Activated CD4-positive, CD25-positive, alpha-beta regulatory T cell treated with anti-CD3 and anti-CD28 coated beads, Interleukin-2, amount 50 U/mL, for 72 hours (primary cell): ENCODE results near the gene PABPC3.

Experiments
- DNase-seq: peaks from one replicate; pipeline ENCODE4 v3.0.0; 2021

The PABPC3 gene

DNA sequence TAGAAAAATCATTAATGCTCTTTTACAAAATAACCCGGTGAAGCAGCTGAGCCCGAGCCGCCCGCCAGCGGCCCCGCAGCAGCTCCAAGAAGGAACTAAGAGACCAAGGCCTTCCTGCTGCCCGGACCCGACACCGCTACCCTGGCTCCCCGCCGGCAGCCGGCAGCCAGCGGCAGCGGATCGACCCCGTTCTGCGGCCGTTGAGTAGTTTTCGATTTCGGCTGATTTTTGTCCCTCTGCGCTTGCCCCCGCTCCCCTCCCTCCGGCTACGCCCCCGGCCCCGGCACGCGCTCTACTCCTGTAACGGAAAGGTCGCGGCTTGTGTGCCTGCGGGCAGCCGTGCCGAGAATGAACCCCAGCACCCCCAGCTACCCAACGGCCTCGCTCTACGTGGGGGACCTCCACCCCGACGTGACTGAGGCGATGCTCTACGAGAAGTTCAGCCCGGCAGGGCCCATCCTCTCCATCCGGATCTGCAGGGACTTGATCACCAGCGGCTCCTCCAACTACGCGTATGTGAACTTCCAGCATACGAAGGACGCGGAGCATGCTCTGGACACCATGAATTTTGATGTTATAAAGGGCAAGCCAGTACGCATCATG is at the start of gene PABPC3:
TSS of gene PABPC3 (plus strand) at position 286 of the 603 bp plus-strand sequence. CDS start at position 349, 63 bp downstream.
- DNase-seq = no peak

DNA sequence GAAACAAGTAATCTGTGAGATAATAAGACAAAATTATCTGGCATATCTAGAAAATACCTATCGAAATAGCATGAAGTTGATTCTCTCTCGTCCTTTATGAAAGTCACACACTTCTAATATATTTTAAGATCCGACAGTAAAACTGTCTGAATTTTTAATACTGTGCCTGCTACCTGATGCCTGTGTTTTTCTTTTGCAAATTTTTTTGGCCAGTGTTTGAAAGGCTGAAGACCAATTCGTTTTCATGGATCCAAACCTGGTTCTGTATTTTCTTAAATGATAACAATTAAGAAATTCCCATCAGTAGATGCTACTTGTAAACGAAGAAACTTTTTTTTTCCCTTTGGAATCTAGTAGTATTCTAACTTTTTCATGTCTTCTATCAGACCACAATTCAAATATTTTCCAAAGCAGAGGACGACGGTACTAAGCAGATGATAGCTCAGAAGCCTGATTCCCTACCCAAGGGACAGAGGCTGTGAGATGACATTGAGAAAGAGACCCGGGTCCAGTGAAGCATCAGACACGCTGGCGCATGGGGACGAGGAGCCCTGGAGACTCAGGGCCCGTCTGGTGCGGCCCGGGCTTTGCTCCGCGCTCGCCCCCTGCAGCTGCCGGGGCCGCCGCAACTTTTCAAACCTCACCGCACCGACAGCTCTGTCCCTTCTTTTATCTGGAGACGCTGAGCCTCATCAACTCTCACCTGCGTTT is 49.5 kb upstream of the PABPC3 start:
- DNase-seq = no peak

DNA sequence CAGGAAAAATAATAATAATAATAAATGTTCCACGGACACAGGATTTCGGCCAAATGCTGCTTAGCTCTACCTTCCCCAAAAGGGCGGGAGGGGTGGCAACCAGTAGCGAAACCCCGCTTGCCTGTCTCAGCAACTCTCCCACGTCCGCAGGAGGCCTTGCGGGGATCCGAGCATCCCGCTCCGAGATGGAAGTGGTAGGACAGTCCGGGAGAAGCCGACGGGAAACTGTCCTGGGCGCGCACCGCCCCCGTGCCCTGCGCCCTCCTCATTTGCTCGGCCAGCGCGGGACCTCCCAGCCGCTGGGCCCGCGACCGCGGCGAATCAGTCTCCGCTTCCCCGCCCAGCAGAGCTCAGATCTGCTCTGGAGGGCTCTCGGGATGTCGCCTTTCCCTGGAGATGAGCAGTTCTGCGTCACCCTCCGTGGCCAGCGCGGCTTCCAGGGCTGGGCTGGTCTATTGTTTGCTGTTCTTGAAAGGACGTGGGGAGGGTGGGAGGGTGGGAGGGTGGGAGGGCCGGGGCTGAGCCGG is 48.9 kb upstream of the PABPC3 start:
- DNase-seq = no peak

DNA sequence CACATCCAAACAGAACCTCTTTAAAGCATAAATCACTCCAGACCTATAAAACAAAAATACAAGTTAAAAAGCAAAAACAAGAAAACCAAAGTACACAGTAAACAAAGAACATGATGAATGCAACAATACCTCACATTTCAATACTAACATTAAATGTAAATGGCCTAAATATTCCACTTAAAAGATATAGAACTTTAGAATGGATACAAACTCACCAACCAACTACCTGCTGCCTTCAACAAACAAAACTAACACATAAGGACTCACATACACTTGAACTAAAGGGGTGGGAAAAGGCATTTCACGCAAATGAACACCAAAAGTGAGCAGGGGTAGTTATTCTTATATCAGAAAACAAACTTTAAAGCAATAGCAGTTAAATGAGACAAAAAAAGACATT is 44.9 kb upstream of the PABPC3 start:
- no peak for DNase-seq

DNA sequence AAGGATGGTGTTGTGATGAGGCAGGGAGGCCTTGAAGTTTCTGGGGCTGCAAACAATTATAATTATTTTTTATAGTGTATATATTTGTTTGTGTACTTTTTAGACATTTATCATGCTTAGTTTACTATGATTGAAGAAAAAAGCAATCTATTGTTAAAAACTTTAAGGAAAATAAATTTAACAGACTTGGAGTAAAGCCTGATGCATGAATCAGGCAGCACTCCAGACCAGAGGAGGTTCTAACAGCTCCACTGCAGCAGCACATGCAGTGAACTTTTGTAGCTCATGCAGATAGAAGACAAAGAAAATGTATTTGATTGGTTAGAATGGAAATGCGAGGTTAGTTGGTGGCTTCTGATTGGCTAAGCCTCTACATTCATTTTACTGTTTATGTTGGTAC is 36.8 kb upstream of the PABPC3 start:
- no peak for DNase-seq

DNA sequence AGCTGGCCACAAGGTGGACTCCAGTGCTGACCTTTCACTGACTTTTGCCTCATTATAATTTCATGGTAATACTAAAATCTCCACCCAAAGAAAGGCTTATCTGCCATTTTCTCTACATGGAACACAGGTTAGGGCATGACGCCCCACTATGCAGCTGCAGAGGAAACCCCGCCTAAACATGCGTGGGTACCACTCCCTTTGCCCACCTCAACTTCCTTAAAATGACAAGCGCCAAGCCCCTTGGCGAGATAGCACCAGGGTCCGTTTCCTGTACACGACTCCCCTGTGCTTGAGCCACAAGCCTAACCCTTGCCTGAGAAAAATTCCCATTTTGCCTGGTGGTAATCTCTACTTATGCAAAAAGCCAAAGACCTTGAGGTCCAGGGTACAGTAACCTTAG is 36.0 kb upstream of the PABPC3 start:
- DNase-seq = no peak

DNA sequence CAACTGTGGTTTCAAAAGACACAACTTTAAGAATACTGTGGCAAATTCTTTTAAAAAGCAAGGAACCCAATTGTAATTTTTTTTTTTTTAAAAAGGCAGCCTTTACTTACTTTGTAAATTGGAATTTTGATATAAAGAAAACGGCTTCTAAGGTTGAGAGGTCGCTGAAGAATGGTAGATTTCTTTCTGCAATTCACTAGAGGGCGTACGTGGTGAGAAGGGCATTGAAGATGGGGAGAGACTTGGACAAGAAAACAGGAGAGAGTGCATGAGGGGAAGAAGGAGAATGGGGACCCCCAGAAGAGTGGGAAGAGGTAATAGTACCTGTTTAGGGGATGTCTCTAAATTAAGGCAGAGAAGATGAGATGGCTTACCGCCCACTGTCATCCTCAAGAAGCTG is 33.5 kb upstream of the PABPC3 start:
- DNase-seq = no peak

DNA sequence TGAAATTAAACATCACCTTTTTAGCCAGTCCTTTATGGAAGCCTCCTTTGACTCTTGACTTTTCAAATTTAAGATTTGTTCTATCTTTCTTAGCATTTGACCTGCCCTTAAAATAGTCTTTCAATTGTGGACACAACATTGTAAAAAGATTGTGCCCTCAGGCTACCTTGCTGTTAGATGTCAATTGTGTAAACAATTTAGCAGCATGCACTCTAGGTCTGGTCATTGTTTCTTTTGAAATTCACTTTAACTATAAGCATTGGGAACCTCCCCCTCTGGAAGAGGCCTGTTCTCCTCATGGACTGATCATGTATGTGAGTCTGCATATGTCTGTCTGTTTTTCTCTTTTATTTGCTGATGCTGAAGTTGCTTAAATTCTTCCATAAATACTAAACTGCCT is 31.5 kb upstream of the PABPC3 start:
- no peak for DNase-seq

DNA sequence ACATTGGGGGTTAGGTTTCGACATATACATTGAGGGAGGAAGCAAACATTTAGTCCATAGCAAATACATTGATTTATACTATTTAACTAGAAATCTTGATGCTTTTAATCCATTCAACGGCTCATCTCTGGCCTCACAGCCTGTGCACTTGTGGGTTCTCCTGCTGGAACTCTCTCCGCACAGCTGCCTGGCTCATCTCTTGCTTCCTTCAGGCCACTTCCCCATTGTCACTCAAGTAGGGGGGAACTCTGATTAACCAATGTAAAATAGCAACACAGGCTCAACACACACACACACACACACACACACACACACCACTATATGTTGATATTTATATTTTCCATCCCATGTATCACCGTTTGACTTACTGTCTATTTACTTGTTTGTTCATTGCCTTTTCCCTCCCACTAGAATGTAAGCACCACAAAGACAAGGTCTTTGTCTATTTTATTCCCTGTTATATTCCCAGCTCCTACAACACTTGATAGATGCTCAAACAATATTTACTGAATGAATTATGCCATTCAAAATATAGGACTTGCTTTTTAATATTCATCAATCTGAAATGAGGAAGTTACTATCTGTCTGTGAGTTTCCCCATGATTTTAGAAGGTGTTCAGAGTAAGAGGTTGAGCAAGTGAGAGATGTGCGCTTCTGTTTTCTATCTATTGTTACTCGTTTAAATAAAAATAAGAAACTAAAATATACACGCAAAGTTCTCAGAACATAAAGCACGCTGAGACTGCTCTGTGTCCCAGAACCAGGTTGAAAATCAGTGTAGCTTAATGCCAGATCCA is 29.8 kb upstream of the PABPC3 start:
- no peak for DNase-seq

DNA sequence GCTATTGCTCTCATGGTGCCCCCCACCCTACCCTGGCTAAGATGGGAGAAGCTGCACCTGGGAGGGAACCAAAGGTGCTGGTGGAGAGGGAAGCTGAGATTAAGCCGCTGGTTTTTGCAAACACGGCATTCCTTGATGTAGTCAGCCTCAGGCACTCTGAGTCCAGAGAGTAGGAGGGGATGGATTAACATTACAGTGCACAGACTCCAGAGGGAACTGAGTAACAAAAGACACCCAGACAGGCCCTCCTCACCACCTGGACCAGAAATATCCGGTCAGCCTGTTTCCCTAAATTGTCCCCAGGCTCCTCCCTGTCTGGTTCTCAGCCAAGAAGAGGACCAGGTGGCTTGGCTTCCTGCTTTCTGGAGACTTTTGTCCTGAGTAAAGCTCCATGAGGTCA is 28.9 kb upstream of the PABPC3 start:
- no peak for DNase-seq

DNA sequence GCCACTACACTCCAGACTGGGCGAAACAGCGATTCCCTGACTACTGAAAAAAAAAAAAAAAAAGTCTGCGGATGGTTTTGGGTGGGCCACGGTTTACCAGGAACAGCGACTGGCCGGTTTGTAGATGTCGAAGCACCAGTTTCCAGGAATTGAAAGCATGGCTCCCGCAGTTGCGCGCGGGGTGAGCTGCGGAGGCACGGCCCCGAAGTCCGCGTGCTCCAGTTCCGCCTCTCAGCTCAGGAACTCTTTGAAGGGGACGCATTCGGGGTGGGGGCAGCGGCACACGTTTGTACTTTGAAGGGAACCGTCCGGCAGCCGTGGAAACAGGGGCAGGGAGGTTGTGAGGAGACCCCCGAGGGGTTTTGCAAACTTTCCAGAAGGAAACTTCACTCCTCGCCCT is 27.1 kb upstream of the PABPC3 start:
- no peak for DNase-seq

DNA sequence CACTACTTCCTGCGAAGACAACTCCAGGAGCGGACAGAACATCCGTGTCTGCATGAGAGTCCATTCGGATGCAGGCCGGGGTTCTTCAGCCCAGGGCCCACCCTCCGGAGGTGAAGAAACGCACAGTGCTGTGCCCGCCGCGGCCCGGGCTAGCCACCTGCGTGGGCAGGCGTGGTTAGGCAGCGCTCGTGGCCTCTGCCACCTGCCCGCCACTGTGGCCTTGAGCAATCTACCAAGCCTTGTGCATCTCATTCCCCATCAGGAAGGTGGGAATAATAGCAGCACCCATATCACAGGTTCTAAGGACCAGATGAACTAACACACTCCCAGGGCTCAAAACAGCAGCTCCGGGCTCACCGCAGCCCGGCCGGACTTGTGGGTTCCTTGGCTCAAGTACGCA is 26.7 kb upstream of the PABPC3 start:
- DNase-seq = no peak

DNA sequence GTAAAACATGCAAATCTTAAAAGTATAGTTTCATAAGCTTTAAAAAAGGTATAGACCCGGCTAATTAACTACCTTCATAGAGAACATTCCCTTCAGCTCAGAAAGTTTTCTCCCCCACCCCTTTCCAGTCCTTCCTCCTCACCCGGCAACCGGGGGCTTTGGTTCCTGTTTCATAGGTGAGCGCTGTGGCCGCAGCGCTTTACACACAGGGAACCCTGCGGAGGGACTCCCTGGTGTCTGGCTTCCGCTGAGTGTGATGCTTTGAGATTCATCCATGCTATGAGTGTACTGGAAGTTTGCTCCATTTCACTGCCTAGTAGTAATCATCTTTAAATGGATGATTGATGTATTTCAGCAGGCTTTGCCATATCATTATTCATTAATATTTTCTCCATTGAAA is 26.0 kb upstream of the PABPC3 start:
- no peak for DNase-seq

DNA sequence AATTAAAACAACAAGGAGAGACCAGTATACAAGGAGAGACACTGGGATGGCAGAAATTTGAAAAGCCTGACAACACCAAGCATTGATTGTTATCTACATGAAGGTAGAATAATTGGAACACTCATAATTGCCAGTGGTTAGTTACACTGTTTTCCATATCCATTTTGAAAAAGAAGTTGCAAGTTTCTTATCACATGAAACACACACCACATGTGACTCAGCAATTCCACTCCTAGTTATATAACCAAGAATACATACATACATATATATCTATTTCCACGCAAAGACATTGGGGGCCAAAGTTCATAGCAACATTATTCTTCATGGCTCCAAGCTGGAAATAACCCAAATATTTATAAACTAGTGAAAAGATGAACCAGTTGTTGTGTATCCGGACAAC is 15.2 kb upstream of the PABPC3 start:
- DNase-seq = no peak

DNA sequence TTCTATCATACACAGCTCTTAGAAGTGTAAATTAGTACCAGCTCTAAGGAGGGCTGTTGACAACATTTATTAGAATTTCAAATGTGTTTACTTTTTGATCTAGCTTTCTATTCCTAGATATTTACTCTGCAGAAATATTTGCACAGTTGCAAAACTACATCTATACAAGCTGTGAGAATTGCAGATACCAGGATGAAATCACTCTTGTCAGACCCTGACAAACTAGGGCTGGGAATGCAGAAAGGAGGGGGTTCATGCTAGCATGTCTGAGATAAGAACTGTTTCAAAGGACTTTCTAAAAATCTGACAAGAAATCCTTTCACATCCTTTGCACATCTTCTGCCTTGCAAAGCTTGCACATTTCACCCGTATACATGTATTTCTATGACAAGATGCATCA is 11.8 kb upstream of the PABPC3 start:
- DNase-seq = no peak

DNA sequence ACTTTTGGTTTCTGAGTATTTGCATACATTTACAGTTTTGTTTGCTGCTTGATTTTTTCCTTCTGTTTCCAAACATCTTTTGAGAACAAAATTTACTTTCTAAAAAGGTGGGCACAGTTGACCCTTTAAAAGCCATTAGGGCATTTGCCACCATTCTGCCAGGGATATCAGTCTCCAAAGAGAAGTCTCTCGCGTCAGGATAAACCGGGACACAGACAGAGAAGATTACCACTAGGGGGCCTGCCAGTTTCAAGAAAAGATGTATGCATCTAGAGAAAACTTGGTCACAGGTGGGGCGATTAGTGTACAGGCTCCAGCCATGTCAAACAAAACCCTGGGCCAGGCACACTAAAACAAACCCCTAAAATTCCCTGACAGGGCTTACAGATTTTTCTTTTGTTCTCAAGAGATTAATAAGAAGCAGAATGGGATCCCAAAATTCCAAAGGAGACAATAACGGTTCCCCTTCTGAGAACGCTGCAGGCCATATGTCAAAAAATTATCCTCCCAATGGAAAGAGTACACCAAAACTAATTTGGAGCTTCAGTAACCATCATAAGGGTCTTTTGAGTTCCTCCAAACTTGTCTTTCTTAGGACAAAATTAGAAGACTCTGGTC is 10.7 kb upstream of the PABPC3 start:
- DNase-seq = no peak

DNA sequence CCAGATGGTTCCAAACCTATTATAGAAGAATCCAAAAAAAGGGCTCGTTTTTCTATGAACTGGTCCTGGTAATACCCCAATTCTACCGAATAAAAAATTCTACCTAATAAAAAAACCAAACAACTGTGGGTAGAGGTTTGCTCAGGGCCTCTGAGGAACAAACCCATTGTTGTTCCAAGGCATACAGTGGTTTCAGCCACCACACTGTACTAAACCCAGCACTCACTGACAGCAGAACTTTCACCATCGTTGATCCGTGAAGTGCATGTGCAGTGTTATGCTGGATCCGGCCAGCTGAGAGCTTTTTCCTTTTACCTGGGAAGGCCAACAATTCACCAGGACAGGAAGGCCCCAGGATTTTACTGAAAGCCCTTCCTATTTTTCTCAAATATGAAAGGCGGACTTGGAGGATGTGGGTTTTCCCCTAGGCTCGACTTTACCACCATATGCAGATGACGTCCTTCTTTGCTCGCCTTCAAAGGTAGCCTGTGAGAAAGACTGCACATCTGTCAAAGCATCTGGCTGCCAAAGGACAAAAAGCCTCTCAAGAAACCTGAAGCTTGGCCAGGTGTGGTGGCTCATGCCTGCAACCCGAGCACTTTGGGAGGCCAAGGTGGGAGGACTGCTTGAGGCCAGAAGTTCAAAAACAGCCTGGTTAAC is 7.2 kb upstream of the PABPC3 start:
- no peak for DNase-seq

DNA sequence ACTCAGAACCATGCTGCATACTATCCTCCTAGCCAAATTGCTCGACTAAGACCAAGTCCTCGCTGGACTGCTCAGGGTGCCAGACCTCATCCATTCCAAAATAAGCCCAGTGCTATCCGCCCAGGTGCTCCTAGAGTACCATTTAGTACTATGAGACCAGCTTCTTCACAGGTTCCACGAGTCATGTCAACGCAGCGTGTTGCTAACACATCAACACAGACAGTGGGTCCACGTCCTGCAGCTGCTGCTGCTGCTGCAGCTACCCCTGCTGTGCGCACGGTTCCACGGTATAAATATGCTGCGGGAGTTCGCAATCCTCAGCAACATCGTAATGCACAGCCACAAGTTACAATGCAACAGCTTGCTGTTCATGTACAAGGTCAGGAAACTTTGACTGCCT is 1.5 kb downstream of the PABPC3 start:
- no peak for DNase-seq

DNA sequence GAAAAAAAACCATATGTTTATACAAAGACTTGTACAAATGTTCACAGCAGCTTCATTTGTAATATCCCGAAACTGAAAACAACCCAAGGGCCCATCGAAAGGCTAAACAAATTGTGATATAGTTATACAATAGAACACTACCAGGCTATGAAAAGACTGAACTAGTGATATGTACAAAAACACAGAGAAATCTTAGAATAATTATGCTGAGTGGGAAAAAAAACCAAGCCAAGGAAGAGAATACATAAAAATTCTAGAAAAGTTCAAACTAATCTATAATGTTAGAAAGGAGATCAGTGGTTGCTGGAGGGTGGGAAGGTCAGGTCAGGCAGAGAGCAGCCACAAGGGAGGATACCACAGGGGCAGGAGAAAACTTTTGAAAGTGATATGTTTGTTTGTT is 7.8 kb downstream of the PABPC3 start:
- DNase-seq = no peak

DNA sequence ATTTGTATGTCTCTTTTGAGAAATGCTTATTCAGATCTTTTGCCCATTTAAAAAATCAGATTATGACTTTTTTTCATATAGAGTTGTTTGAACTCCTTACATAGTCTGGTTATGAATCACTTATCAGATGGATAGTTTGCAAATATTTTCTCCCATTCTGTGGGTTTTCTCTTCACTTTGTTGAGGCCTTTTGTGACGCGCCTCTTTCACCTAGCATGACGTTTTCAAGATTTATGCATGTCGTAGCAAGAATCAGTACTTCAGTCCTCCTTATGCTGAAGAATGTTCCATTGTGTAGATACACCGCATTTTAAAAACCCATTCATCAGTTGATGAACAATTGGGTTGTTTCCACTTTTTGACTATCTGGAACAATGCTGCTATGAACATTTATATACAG is 13.4 kb downstream of the PABPC3 start:
- no peak for DNase-seq

DNA sequence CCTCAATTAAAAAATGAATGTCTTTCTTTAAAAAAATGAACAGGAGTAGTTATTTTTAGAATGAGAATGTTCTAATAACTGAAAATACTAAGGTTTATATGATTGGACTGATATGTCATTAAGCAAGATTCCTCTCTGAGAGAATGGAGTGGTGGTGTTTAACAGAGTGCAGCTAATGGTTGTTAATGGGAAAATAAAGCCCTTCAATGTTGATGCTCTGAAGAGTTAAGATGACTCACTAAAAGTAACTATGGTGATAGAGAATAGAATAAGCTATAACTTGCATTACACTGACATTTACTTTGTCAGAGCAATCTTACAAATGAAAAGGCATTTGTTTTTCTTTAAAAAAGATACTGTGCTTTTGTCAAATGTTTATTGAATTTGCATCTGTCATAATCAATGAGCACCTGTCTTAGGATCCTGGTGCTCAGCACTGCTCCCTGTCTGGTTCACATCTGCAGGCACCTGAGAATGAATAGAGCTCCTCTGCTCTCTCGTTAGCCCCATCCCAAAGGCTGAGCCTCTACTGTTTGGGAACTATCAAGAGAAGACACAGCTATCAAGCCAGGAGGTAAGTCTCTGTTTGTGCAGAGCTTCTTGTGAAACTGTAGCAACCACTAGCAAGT is 15.1 kb downstream of the PABPC3 start:
- no peak for DNase-seq

DNA sequence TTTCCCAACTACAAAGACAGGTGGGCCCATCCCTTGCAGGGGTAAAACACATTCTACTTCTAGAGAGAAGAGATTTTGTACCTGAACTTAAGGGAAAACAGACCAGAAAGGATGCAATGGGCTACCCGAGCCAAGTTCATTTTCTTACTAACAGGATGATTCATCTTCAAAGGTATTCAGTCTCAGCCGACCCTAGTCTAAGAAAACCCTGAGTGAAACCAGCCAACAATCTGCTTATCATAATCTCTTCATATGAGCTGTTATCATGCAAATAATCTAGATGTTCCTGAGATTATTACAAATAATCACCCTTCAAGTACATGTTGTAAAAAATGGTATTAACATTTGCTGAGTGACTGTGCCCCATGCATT is 15.6 kb downstream of the PABPC3 start:
- no peak for DNase-seq
